ENCODE measurements around the gene SCN1B.
"Not testable (repeated sequence)": the region's sequence is repeated elsewhere in the genome, so short reads cannot be mapped to it uniquely, and the experiment has no call there.

SCN1B gene

GRCh38 chr19:35019144-35019543, 11.1 kb upstream of the SCN1B start:
- no peak for DNase-seq

- DNase-seq: no peak
Observed at GRCh38 chr19:35021016-35021415, 9.3 kb upstream of the SCN1B start.

GRCh38 chr19:35021596-35021995, 8.7 kb upstream of the SCN1B start:
- no peak for DNase-seq

GRCh38 chr19:35022460-35022859, 7.8 kb upstream of the SCN1B start:
- DNase-seq: no peak

- no peak for DNase-seq
Observed at GRCh38 chr19:35023428-35023827, 6.8 kb upstream of the SCN1B start.

GRCh38 chr19:35024095-35024494, 6.2 kb upstream of the SCN1B start:
- DNase-seq: no peak

GRCh38 chr19:35025969-35026368, 4.3 kb upstream of the SCN1B start:
- DNase-seq: no peak

- no peak for DNase-seq
Observed at GRCh38 chr19:35026418-35026817, 3.9 kb upstream of the SCN1B start.

- no peak for DNase-seq
Observed at GRCh38 chr19:35027009-35027408, 3.3 kb upstream of the SCN1B start.

GRCh38 chr19:35027851-35028599, 2.2 kb upstream of the SCN1B start:
- DNase-seq: no peak

GRCh38 chr19:35028600-35028885, 1.7 kb upstream of the SCN1B start:
- not testable (repeated sequence) for DNase-seq

- not testable (repeated sequence) for DNase-seq
Observed at GRCh38 chr19:35029275-35029736, 964 bp upstream of the SCN1B start.

GRCh38 chr19:35029737-35030256, 473 bp upstream of the SCN1B start:
- DNase-seq: no peak

GRCh38 chr19:35031072-35031881, 1.0 kb downstream of the SCN1B start:
- peak; percentile 20 to 41 for DNase-seq

- no peak for DNase-seq
Observed at GRCh38 chr19:35032356-35032865, 2.1 kb downstream of the SCN1B start.

GRCh38 chr19:35033067-35034004, 3.1 kb downstream of the SCN1B start:
- DNase-seq: no peak

- DNase-seq: no peak
Observed at GRCh38 chr19:35034005-35034502, 3.8 kb downstream of the SCN1B start.

- no peak for DNase-seq
Observed at GRCh38 chr19:35034588-35035382, 4.5 kb downstream of the SCN1B start.

- DNase-seq: no peak
Observed at GRCh38 chr19:35037716-35038622, 7.7 kb downstream of the SCN1B start.
